ENCODE measurements around the gene WWC2. TPM values are rescaled to one million over a fixed set of nuclear protein-coding genes. Genes with fewer than 3 reads are reported as not detected.

Gene WWC2
- total RNA-seq, 4 donors from 2014 or later = 26.9 to 45.9 (median 41.4) TPM

DNA sequence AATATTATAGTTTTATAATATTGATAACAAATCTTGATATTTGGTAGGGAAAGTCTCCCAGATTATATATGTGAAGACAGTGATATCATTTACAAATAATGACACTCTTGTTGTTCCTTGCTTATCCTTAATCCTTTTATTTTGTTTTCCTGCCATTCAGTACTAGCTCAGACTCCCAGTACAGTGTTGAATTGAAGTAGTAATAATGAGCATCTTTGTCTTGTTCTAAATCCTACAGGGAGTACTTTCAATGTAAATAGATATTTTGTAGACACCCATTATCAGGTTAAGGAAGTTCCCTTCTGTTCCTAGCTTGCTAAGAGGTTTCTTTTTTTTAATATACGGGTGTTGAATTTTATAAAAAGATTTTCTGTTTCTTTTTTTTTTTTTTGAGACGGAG lies 33.0 kb downstream of the WWC2 start:
- TF ChIP-seq, protein P1, sequence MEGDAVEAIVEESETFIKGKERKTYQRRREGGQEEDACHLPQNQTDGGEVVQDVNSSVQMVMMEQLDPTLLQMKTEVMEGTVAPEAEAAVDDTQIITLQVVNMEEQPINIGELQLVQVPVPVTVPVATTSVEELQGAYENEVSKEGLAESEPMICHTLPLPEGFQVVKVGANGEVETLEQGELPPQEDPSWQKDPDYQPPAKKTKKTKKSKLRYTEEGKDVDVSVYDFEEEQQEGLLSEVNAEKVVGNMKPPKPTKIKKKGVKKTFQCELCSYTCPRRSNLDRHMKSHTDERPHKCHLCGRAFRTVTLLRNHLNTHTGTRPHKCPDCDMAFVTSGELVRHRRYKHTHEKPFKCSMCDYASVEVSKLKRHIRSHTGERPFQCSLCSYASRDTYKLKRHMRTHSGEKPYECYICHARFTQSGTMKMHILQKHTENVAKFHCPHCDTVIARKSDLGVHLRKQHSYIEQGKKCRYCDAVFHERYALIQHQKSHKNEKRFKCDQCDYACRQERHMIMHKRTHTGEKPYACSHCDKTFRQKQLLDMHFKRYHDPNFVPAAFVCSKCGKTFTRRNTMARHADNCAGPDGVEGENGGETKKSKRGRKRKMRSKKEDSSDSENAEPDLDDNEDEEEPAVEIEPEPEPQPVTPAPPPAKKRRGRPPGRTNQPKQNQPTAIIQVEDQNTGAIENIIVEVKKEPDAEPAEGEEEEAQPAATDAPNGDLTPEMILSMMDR (IDR thresholded peaks at IDR 0.05) = no peak
- TF ChIP-seq POLR2A (IDR thresholded peaks at IDR 0.05) = no peak
- H3K27me3 ChIP-seq = no peaks in the 10 kb centered on the region
- H3K36me3 ChIP-seq = no peaks in the 10 kb centered on the region
- no peak overlapping the region for H3K27ac ChIP-seq
- no peak for DNase-seq
- no peak overlapping the region for H3K4me3 ChIP-seq
- intact Hi-C loops (cut with DNase I; ENCODE audit: low total_unique reads) = no loop called here
- no peaks in the 10 kb centered on the region for H3K4me1 ChIP-seq
- H3K9me3 ChIP-seq = no peaks in the 10 kb centered on the region

DNA sequence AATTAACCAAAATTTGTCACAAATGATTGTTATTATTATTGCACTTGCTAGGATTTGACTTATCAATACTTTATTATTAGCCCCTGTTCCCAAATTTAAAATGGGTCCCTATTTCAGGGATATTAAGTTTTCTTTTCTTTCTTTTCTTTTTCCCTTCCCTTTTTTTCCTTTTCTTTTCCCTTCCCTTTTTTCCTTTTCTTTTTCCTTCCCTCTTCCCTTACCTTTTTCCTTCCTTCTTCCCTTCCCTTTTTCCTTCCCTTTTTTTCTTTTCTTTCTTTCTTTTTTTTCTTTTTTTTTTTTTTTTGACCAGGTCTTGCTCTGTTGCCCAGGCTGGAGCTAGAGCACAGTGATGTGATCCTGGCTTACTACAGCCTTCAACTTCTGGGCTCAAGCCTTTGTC lies 33.8 kb downstream of the WWC2 start:
- H3K4me3 ChIP-seq = no peak overlapping the region
- H3K9me3 ChIP-seq = no peaks in the 10 kb centered on the region
- no peak for DNase-seq
- TF ChIP-seq, protein P1 (IDR thresholded peaks at IDR 0.05) = no peak
- no peak for TF ChIP-seq POLR2A (IDR thresholded peaks at IDR 0.05)
- H3K27ac ChIP-seq = no peak overlapping the region
- H3K4me1 ChIP-seq = no peaks in the 10 kb centered on the region
- no peaks in the 10 kb centered on the region for H3K36me3 ChIP-seq
- intact Hi-C loops (cut with DNase I; ENCODE audit: low total_unique reads) = no loop called here
- no peaks in the 10 kb centered on the region for H3K27me3 ChIP-seq

DNA sequence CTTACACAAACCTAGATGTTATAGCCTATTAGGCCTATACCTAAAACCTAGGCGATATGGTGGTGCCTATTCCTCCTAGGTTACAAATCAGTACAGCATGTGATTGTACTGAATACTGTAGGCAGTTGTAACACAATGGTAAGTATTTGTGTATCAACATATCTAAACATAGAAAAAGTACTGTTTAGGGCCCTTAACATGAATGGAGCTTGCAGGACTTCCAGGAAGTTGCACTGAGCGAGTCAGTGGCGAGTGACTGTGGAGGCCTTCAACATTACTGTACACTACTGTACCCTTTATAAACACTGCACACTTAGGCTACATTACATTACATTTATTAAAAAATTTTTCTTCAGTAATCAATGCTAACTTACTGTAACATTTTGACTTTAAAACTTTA lies 37.8 kb downstream of the WWC2 start:
- H3K4me3 ChIP-seq = no peak overlapping the region
- H3K27me3 ChIP-seq = no peaks in the 10 kb centered on the region
- no peaks in the 10 kb centered on the region for H3K36me3 ChIP-seq
- no peaks in the 10 kb centered on the region for H3K4me1 ChIP-seq
- no peak for DNase-seq
- H3K9me3 ChIP-seq = no peaks in the 10 kb centered on the region
- intact Hi-C loops (cut with DNase I; ENCODE audit: low total_unique reads) = no loop called here
- no peak for TF ChIP-seq POLR2A (IDR thresholded peaks at IDR 0.05)
- TF ChIP-seq, protein P1 (IDR thresholded peaks at IDR 0.05) = no peak
- no peak overlapping the region for H3K27ac ChIP-seq

DNA sequence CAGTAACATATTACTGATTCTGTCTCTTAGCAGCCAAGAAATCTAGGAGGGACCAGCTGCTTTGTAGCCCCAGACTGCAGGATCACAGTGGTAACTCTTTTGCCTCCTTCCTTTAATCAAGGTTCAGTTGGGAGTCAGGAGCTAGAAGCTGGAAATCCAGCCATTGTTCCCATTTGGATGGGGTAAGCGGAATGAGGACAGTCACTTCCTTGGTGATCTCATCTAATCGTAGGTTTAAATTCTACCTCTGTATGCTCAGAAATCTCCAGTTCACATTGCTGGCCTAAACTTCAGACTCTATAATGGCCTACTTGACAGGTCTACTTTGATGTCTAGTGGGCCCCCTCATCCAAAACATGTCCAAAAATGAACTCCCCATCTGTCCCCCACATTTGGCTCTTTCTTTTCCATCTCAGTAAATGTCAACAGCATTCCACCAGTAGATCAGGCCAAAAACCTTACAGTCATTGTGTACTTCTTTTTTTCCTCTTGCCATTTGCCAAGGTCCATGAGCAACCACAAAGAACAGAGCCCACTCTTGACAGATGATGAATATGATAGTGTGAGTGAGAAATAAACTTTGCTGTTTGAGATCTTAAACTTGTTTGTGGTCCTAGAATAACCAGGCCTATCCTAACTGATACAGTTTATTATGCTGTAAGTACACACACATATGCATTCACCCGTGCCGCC lies 40.1 kb downstream of the WWC2 start:
- TF ChIP-seq, protein P1 (IDR thresholded peaks at IDR 0.05) = no peak
- H3K27ac ChIP-seq = no peak overlapping the region
- intact Hi-C loops (cut with DNase I; ENCODE audit: low total_unique reads) = no loop called here
- H3K9me3 ChIP-seq = no peaks in the 10 kb centered on the region
- H3K27me3 ChIP-seq = no peaks in the 10 kb centered on the region
- H3K4me3 ChIP-seq = no peak overlapping the region
- no peaks in the 10 kb centered on the region for H3K36me3 ChIP-seq
- no peak for DNase-seq
- H3K4me1 ChIP-seq = no peaks in the 10 kb centered on the region

DNA sequence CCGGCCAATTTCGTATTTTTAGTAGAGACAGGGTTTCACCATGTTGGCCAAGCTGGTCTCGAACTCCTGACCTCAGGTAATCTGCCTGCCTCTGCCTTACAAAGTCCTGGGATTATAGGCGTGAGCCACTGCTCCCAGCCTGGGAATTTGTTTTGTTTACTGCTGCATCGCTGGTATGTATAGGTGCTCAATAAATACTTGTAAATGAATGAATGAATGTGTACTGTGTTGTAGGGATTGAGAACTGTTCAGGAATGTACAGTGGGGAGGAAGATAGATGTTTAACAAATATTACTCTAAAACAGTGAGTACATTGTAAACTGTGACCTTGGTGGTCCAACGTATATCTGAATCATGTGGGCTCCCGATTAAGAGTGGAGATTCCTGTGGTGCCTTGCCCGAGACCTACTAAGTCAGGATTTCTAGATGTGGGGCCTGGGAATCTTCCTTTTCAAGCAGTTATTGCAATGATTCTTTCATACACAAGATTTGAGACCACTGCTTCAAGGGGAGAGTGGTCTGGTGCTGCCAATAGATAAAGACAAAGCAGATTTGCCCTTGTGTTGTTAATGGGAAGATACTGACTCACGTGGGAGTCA lies 41.0 kb downstream of the WWC2 start:
- Histone ChIP-seq H3K27me3 (no peaks in the 10 kb centered on the region), H3K4me1 (peaks cover 0 to 2% of the 10 kb centered on the region in 2 donors), H3K9me3 (no peaks in the 10 kb centered on the region), H3K36me3 (no peaks in the 10 kb centered on the region), H3K4me3 (no peak overlapping the region), H3K27ac (no peak overlapping the region)
- TF ChIP-seq, protein P1 (IDR thresholded peaks at IDR 0.05) = no peak
- TF ChIP-seq POLR2A (IDR thresholded peaks at IDR 0.05) = no peak
- DNase-seq = no peak
- intact Hi-C loops (cut with DNase I; ENCODE audit: low total_unique reads) = no loop called here

Measured in uterus (tissue), 4 donors.